A549 (cell line): ENCODE data around the gene NCS1.

Experiments used
- CEBPB ChIP-seq, 2 experiments: fragments of >200 bp in 1 of 2; sonication (Bioruptor Twin) in 1 of 2; formaldehyde crosslinking in 1 of 2; IDR thresholded peaks; 2 replicates each; pipeline ENCODE4 v1.6.1; 2012 to 2016
- CHD4 ChIP-seq: fragments of 200-600 bp; sonication (generic); IDR thresholded peaks from 2 replicates; pipeline ENCODE4 v1.6.1; 2016; ENCODE audit warnings: antibody characterized with exemption, mild to moderate bottlenecking, borderline replicate concordance
- JUNB ChIP-seq: fragments of >200 bp; sonication (Bioruptor Twin); formaldehyde crosslinking; IDR thresholded peaks from 2 replicates; pipeline ENCODE4 v1.6.1; 2016
- MYC ChIP-seq: IDR thresholded peaks from 2 replicates; pipeline ENCODE4 v1.6.1; 2012; ENCODE audit warnings: mild to moderate bottlenecking, inconsistent platforms, low read length, improper control_type of control experiment, borderline replicate concordance
- NR3C1 ChIP-seq: fragments of >200 bp; sonication (Bioruptor Twin); formaldehyde crosslinking; IDR thresholded peaks from 3 replicates; pipeline ENCODE4 v1.6.1; 2017
- POLR2A ChIP-seq: IDR thresholded peaks from 2 replicates; pipeline ENCODE4 v1.6.1; 2012; ENCODE audit warnings: mild to moderate bottlenecking, low read length
- RFX5 ChIP-seq: fragments of 450-650 bp; IDR thresholded peaks from 2 replicates; pipeline ENCODE4 v1.7.1; 2014; ENCODE audit warnings: antibody characterized with exemption, mild to moderate bottlenecking, moderate library complexity
- ZFP36 ChIP-seq: fragments of 450-650 bp; IDR thresholded peaks from 2 replicates; pipeline ENCODE4 v1.6.1; 2014; ENCODE audit warnings: borderline replicate concordance; ENCODE audit not compliant: partially characterized antibody
- TF ChIP-seq, protein P1 (sequence below): fragments of >200 bp; sonication (Bioruptor Twin); formaldehyde crosslinking; IDR thresholded peaks from 3 replicates; pipeline ENCODE4 v1.5.1; 2016
- TF ChIP-seq, protein P2 (sequence below): fragments of 200-600 bp; sonication (generic); IDR thresholded peaks from 2 replicates; pipeline ENCODE4 v1.6.1; 2016; ENCODE audit warnings: antibody characterized with exemption, mild to moderate bottlenecking, moderate library complexity

- TF ChIP-seq POLR2A: no peak
- no peak for TF ChIP-seq MYC
- TF ChIP-seq, protein P1, sequence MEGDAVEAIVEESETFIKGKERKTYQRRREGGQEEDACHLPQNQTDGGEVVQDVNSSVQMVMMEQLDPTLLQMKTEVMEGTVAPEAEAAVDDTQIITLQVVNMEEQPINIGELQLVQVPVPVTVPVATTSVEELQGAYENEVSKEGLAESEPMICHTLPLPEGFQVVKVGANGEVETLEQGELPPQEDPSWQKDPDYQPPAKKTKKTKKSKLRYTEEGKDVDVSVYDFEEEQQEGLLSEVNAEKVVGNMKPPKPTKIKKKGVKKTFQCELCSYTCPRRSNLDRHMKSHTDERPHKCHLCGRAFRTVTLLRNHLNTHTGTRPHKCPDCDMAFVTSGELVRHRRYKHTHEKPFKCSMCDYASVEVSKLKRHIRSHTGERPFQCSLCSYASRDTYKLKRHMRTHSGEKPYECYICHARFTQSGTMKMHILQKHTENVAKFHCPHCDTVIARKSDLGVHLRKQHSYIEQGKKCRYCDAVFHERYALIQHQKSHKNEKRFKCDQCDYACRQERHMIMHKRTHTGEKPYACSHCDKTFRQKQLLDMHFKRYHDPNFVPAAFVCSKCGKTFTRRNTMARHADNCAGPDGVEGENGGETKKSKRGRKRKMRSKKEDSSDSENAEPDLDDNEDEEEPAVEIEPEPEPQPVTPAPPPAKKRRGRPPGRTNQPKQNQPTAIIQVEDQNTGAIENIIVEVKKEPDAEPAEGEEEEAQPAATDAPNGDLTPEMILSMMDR: no peak
- TF ChIP-seq NR3C1: no peak
- TF ChIP-seq CHD4: no peak
- no peak for TF ChIP-seq JUNB
- TF ChIP-seq RFX5: no peak
- TF ChIP-seq CEBPB (IDR thresholded peaks at IDR 0.05): no peak
- TF ChIP-seq ZFP36: no peak
- TF ChIP-seq, protein P2, sequence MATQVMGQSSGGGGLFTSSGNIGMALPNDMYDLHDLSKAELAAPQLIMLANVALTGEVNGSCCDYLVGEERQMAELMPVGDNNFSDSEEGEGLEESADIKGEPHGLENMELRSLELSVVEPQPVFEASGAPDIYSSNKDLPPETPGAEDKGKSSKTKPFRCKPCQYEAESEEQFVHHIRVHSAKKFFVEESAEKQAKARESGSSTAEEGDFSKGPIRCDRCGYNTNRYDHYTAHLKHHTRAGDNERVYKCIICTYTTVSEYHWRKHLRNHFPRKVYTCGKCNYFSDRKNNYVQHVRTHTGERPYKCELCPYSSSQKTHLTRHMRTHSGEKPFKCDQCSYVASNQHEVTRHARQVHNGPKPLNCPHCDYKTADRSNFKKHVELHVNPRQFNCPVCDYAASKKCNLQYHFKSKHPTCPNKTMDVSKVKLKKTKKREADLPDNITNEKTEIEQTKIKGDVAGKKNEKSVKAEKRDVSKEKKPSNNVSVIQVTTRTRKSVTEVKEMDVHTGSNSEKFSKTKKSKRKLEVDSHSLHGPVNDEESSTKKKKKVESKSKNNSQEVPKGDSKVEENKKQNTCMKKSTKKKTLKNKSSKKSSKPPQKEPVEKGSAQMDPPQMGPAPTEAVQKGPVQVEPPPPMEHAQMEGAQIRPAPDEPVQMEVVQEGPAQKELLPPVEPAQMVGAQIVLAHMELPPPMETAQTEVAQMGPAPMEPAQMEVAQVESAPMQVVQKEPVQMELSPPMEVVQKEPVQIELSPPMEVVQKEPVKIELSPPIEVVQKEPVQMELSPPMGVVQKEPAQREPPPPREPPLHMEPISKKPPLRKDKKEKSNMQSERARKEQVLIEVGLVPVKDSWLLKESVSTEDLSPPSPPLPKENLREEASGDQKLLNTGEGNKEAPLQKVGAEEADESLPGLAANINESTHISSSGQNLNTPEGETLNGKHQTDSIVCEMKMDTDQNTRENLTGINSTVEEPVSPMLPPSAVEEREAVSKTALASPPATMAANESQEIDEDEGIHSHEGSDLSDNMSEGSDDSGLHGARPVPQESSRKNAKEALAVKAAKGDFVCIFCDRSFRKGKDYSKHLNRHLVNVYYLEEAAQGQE: no peak
These were observed 47.5 kb downstream of the NCS1 start for GRCh38 chr9:130219661-130220096.
